MM.1S (cell line): ENCODE results near the gene IRF2BPL.

ENCODE experiments used
- EZH2 ChIP-seq: fragments of 300-600 bp; sonication (generic); optimal IDR thresholded peaks from 2 replicates; pipeline ENCODE3; 2017; ENCODE audit warnings: low read depth, mild to moderate bottlenecking, antibody characterized with exemption, low read length, mixed read lengths
- EZH2phosphoT487 ChIP-seq: fragments of 300-600 bp; sonication (generic); IDR thresholded peaks from 2 replicates; pipeline ENCODE4 v1.6.1; 2018; ENCODE audit warnings: antibody characterized with exemption, low read length
- TF ChIP-seq, protein P1 (sequence below): fragments of 300-600 bp; sonication (generic); IDR thresholded peaks from 2 replicates; pipeline ENCODE4 v1.5.1; 2016; ENCODE audit warnings: antibody characterized with exemption, low read length, mixed read lengths

DNA sequence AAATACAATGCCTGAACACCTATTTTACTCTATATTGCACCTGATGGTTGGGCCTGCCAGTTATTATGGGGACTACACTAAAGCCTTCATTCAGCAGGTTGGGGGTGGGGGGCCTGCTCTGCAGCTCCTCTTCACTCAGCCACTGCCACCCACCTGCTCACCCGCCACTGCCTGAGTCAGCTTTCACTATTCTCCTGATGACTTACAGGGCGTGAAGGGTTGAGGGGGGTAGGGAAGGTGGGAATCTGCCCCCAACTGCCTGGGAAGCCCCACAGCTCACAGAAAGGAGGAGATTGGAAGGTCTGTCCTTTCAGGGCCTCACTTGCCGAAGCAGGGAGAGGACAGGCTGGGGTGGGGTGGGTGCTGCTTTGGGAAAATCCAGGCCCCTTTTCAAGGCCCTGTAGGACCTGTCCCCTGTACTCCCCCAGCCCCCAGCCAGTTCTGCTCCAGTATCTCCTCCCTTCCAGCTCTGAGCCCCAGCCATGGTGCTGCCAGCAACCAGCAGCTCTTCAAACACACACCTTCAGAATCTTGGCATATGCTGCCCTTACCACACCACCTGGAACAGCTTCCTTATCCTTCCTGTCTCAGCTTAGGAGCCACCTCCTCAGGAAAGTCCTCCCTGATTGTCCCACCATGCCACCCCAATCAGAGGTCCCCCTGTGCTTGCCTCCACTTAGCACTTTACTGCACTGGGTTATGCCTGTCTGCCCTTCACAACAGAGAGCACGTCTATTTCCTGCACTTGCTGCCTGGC lies 33.1 kb downstream of the IRF2BPL start:
- TF ChIP-seq, protein P1, sequence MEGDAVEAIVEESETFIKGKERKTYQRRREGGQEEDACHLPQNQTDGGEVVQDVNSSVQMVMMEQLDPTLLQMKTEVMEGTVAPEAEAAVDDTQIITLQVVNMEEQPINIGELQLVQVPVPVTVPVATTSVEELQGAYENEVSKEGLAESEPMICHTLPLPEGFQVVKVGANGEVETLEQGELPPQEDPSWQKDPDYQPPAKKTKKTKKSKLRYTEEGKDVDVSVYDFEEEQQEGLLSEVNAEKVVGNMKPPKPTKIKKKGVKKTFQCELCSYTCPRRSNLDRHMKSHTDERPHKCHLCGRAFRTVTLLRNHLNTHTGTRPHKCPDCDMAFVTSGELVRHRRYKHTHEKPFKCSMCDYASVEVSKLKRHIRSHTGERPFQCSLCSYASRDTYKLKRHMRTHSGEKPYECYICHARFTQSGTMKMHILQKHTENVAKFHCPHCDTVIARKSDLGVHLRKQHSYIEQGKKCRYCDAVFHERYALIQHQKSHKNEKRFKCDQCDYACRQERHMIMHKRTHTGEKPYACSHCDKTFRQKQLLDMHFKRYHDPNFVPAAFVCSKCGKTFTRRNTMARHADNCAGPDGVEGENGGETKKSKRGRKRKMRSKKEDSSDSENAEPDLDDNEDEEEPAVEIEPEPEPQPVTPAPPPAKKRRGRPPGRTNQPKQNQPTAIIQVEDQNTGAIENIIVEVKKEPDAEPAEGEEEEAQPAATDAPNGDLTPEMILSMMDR, result no peak
- TF ChIP-seq EZH2, result no peak
- no peak for TF ChIP-seq EZH2phosphoT487
